ENCODE results near the gene CDK12.
"Not testable (repeated sequence)": the region's sequence is repeated elsewhere in the genome, so short reads cannot be mapped to it uniquely, and the experiment has no call there.

The CDK12 gene

DNA sequence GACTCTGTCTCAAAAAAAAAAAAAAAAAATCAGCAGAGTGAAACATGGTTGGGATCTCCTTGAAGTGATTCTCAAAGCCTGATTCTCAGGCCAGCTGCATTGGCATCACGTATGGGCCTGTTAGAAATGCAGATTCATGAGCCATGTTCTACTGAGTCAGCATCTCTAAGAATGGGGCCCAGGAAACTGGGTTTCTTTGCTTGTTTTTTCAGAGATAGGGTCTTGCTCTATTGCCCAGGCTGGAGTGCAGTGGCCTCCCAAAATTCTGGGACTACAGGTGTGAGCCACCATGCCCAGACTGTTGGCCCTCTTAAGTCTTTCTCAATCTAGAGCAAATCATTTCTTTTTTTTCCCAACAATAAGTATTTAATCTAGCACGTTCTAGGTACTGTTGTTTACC is 47.7 kb downstream of the CDK12 start:
- no peak for DNase-seq

- DNase-seq: no peak
These were observed 52.0 kb downstream of the CDK12 start for GRCh38 chr17:39513309-39513708.

DNA sequence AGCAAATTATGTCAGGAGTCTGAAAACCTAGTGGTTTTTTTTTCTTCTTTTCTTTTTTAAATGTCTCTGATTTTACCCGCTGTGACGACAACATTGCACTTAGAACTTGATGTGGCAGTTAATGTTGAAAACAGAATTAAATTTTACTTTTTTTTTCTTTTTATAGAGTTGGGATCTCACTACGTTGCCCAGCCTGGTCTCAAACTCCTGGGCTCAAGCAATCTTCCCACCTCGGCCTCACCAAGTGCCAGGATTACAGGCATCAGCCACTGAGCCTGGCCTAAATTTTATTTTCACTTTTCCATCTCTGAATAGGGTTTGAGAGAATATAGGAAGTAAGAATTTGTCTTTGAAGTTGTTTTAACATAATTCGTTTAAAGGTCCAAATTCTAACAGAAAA is 52.6 kb downstream of the CDK12 start:
- no peak for DNase-seq

- no peak for DNase-seq
These were observed 55.9 kb downstream of the CDK12 start for GRCh38 chr17:39517224-39517623.

- DNase-seq: no peak
These were observed 64.7 kb downstream of the CDK12 start for GRCh38 chr17:39525801-39526506.

DNA sequence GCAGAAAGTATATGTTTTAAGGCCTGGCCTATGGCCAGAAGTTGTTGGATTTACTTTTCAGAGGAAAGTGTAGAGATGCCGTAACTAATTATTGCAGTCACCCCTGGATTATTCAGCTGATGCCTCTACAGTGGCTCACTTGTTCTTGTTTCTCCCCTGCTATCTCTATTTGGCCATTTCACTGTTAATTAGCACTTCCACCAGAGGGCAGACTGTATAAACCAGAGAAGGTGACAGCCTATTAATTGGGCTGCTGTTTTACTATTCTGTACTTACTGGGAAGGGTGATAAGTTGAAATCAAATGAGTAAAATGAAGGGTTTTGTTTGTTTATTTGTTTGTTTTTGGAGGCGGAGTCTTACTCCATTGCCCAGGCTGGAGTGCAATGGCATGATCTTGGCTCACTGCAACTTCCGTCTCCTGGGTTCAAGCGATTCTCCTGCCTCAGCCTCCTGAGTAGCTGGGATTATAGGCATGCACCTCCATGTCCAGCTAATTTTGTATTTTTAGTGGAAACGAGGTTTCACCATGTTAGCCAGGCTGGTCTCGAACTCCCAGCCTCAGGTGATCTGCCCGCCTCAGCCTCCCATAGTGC is 66.0 kb downstream of the CDK12 start:
- DNase-seq: no peak

GRCh38 chr17:39529455-39529854 is 68.2 kb downstream of the CDK12 start:
- DNase-seq: no peak

GRCh38 chr17:39530513-39530912 is 69.2 kb downstream of the CDK12 start:
- DNase-seq: no peak

DNA sequence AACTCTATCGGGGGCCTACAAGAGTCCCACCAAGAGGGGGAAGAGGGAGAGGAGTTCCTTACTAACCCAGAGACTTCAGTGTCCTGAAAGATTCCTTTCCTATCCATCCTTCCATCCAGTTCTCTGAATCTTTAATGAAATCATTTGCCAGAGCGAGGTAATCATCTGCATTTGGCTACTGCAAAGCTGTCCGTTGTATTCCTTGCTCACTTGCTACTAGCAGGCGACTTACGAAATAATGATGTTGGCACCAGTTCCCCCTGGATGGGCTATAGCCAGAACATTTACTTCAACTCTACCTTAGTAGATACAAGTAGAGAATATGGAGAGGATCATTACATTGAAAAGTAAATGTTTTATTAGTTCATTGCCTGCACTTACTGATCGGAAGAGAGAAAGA is 70.0 kb downstream of the CDK12 start:
- no peak for DNase-seq

GRCh38 chr17:39533891-39534290 is 72.6 kb downstream of the CDK12 start:
- no peak for DNase-seq

DNA sequence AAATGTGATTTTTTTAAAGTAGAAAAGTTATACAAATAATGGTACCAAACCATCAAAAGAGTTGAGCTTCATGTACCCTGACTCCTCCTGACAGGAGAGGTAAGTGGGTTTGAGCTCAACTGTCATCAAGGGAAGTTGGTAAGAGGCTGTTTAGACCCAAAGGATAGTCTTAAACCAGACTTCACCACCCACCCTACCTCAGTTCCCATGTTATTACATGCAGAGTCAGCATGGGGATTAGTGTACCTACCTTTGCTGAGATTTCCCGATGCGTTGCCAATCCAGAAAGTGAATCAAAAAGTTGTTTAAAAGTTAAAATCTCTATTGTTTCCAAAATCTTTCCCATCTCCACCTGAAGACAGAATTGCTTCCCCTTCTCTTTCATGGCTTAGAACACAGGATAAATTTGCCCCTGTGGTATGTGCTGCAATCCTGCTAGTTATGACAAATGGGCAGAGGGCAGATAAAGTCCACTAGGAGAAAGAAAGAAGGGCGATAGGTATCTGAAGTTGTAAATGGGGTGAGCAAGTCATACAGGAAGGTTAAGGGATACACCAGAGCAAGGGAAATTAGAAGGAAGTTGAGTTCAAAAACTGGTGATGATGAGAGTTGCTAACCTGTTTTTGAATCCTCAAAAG is 73.6 kb downstream of the CDK12 start:
- DNase-seq: no peak

GRCh38 chr17:39536468-39536867 is 75.2 kb downstream of the CDK12 start:
- no peak for DNase-seq

- not testable (repeated sequence) for DNase-seq
These were observed 76.1 kb downstream of the CDK12 start for GRCh38 chr17:39537364-39537763.

GRCh38 chr17:39538866-39539265 is 77.6 kb downstream of the CDK12 start:
- DNase-seq: peak; percentile 48

DNA sequence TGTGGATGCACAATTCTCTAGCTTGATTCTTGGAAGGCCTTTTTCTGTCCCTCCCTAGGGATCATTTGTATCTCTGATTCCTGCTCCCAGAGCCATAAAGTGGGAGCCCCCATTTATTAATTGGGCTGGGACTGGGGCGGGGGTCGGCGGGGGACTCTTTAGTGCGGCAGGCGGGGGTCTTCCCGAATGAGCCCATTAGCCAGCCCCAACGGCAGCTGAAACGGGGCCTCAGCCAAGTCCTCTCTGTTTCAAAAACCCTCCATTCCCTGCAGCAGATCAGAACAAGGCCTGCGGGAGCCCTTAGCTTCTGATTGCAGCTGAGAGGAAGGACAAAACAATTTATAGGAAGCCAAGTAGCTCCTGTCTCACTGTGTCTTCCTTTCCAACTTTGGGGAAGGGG is 79.3 kb downstream of the CDK12 start:
- DNase-seq: no peak

- no peak for DNase-seq
These were observed 80.4 kb downstream of the CDK12 start for GRCh38 chr17:39541652-39542051.

DNA sequence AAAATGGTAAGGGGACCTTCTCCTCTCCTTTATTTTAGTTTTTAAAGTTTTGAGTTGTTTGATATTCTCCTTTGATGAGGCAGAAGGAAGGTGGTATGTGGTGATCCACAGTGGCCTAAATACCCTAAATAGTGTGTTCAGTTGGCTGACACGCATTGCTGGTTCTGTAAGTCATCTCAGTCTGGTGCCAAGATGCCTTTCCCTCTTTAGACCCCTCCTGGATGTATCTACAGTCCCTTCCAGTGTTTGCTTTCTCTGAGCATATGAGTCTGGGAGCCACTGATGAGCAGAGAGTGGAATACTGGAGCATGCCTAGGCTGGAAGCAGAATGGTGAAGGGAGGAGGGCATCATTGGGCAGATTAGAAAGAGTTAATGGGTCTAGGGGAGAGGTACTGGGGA is 81.9 kb downstream of the CDK12 start:
- DNase-seq: no peak

GRCh38 chr17:39543664-39544063 is 82.4 kb downstream of the CDK12 start:
- no peak for DNase-seq

- not testable (repeated sequence) for DNase-seq
These were observed 83.1 kb downstream of the CDK12 start for GRCh38 chr17:39544361-39544760.

- DNase-seq: peak; percentile 41
These were observed 86.6 kb downstream of the CDK12 start for GRCh38 chr17:39547713-39548478.

DNA sequence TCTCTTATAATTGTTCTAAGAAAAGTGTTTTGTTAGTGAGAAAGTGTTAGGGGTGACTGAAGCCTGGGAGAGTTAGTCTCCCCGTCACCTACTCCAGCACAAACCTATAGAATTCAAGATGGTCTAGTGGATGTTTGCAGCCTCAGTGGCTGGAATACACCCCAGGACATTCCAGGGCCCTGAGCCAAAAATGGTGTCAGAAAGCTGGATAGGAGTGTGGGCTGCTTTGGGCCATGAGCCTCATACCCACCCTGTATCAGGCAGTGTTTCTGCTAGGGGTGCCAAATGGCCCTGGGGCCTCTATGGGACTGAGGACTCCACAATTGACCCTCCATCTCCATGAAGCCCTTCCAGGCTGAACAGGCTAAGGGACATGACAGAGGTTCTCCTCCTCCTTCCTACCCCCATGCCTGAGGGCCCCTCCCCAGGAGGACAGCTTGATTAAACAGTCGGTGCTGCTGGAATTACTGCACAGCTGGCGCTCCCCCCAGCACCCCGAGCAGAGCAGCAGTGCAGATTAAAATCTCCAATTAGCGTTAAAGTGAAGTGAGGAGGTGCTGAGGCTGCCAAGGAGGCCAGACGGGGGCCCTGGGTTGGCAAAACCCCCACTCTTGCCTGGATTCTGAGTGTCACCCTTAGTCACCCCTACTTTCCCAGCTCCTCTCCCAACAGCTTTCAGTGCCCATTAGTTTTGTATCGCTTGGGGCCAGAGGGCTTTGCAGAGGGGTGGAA is 87.4 kb downstream of the CDK12 start:
- DNase-seq: no peak

GRCh38 chr17:39549747-39550573 is 88.7 kb downstream of the CDK12 start:
- no peak for DNase-seq

Data from GDM1 (cell line).